Lower lobe of right lung (tissue), 2 donors: ENCODE data around the gene SDK1. TPM values are rescaled to one million over a fixed set of nuclear protein-coding genes. Genes with fewer than 3 reads are reported as not detected.

ENCODE experiments used
- ATAC-seq, 2 donors: fragments of 200-7000 bp; cut with Tn5 transposase; one replicate each; pipeline ENCODE4 v1.9.1; 2020 to 2022; ENCODE audit warnings: mild to moderate bottlenecking in 2 of 2, moderate library complexity in 2 of 2
- DNase-seq: peaks from one replicate; pipeline ENCODE4 v3.0.0-alpha.2; 2020
- H3K27ac ChIP-seq: fragments of 200-600 bp; one replicate; pipeline ENCODE4 v1.8.0; 2022
- H3K27me3 ChIP-seq: fragments of 200-600 bp; one replicate; pipeline ENCODE4 v1.8.0; 2022; ENCODE audit warnings: low read depth
- H3K36me3 ChIP-seq: fragments of 200-600 bp; one replicate; pipeline ENCODE4 v1.8.0; 2022; ENCODE audit warnings: mild to moderate bottlenecking
- H3K4me1 ChIP-seq: fragments of 200-600 bp; one replicate; pipeline ENCODE4 v1.8.0; 2022
- H3K4me3 ChIP-seq: fragments of 200-600 bp; one replicate; pipeline ENCODE4 v1.8.0; 2022; ENCODE audit warnings: mild to moderate bottlenecking
- H3K9me3 ChIP-seq: fragments of 200-600 bp; one replicate; pipeline ENCODE4 v1.8.0; 2022
- CTCF ChIP-seq: fragments of 200-600 bp; IDR thresholded peaks from one replicate; pipeline ENCODE4 v1.8.0; 2022; ENCODE audit warnings: antibody characterized with exemption, mild to moderate bottlenecking
- intact Hi-C: fragments of 100-400 bp; cut with DNase I; formaldehyde crosslinking; loops from one replicate; pipeline ENCODE4 v1.11.0; 2022
- total RNA-seq: library from RNA; stranded (reverse); fragmentation: NEBNext Ultra II Directional; extraction: Animal tissue kit (Norgen Biotek cat#: 25700); gene quantifications from one replicate; pipeline ENCODE4 v1.2.1, GENCODE V29; 2021
- donor health status: DM: no; HTN: yes; CAD: no; lungs with severe emphysema.

Gene SDK1
- total RNA-seq, 1 donor from 2014 or later: 10.0 TPM

GRCh38 chr7:4003503-4003902 is 702.5 kb downstream of the SDK1 start:
- Histone ChIP-seq H3K9me3 (no peaks in the 10 kb centered on the region), H3K4me3 (no peak overlapping the region), H3K27ac (no peak overlapping the region), H3K27me3 (no peaks in the 10 kb centered on the region), H3K4me1 (no peaks in the 10 kb centered on the region), H3K36me3 (no peaks in the 10 kb centered on the region)
- TF ChIP-seq CTCF: no peak
- ATAC-seq: no peak
- intact Hi-C loops: no loop called here
- DNase-seq: no peak

DNA sequence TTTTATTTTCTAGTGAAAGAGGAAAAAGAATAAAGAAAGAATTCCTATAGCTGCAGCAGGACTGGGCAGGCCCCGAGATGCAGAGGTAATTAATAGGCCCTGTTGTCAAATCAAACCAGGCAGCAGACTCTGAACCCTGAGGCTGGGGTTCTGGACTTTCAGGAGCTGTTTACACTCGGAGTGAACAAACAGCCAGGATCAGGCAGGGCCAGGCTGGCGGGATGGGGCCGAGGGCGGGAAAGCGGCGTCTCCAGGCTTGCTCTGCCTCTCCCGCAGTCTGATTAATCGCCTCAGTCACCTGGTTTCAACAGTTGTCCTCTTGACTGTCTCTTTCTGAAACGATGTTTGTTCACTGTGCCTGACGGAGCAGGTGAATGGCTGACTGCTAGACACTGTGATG is 705.6 kb downstream of the SDK1 start:
- intact Hi-C loops: no loop called here
- H3K27me3 ChIP-seq: no peaks in the 10 kb centered on the region
- no peak for TF ChIP-seq CTCF

GRCh38 chr7:4009211-4010060 is 708.4 kb downstream of the SDK1 start:
- DNase-seq (no peak), ATAC-seq (no peak)
- H3K4me1 ChIP-seq: no peaks in the 10 kb centered on the region
- no peaks in the 10 kb centered on the region for H3K27me3 ChIP-seq
- H3K36me3 ChIP-seq: no peaks in the 10 kb centered on the region
- no peak for TF ChIP-seq CTCF
- intact Hi-C loops: no loop called here
- H3K4me3 ChIP-seq: no peak overlapping the region
- no peaks in the 10 kb centered on the region for H3K9me3 ChIP-seq
- H3K27ac ChIP-seq: no peak overlapping the region

More for the DNA sequence above, 705.6 kb downstream of the SDK1 start:
- Histone ChIP-seq H3K36me3 (no peaks in the 10 kb centered on the region), H3K27ac (no peak overlapping the region), H3K4me1 (no peaks in the 10 kb centered on the region), H3K9me3 (no peaks in the 10 kb centered on the region), H3K4me3 (no peak overlapping the region)
- ATAC-seq (no peak), DNase-seq (no peak)

GRCh38 chr7:4010061-4010605 is 709.1 kb downstream of the SDK1 start:
- Histone ChIP-seq H3K9me3 (no peaks in the 10 kb centered on the region), H3K4me1 (no peaks in the 10 kb centered on the region), H3K27ac (no peak overlapping the region), H3K27me3 (no peaks in the 10 kb centered on the region), H3K36me3 (no peaks in the 10 kb centered on the region), H3K4me3 (no peak overlapping the region)
- intact Hi-C loops: no loop called here
- no peak for ATAC-seq
- TF ChIP-seq CTCF: no peak
- no peak for DNase-seq

GRCh38 chr7:4010923-4011656 is 710.0 kb downstream of the SDK1 start:
- Histone ChIP-seq H3K27ac (no peak overlapping the region), H3K4me3 (no peak overlapping the region), H3K4me1 (no peaks in the 10 kb centered on the region), H3K27me3 (no peaks in the 10 kb centered on the region), H3K36me3 (no peaks in the 10 kb centered on the region), H3K9me3 (no peaks in the 10 kb centered on the region)
- DNase-seq (no peak), ATAC-seq (no peak)
- no peak for TF ChIP-seq CTCF
- intact Hi-C loops: no loop called here
